Brain pericyte (primary cell): ENCODE results near the gene CRYBG3.
"Not testable (repeated sequence)": the region's sequence is repeated elsewhere in the genome, so short reads cannot be mapped to it uniquely, and the experiment has no call there.

Experiments
- DNase-seq: peaks from one replicate; pipeline ENCODE4 v3.0.0-alpha.2; 2012; ENCODE audit warnings: low read depth, low spot score

CRYBG3 gene

GRCh38 chr3:97896547-97896946 is 74.7 kb downstream of the CRYBG3 start:
- DNase-seq, result no peak

GRCh38 chr3:97899331-97899730 is 77.5 kb downstream of the CRYBG3 start:
- DNase-seq, result no peak

- no peak for DNase-seq
Observed at GRCh38 chr3:97901313-97902248, 79.8 kb downstream of the CRYBG3 start.

GRCh38 chr3:97909830-97910229 is 88.0 kb downstream of the CRYBG3 start:
- not testable (repeated sequence) for DNase-seq

GRCh38 chr3:97910236-97910831 is 88.5 kb downstream of the CRYBG3 start:
- DNase-seq, result not testable (repeated sequence)

- DNase-seq, result no peak
Observed at GRCh38 chr3:97910931-97911351, 89.1 kb downstream of the CRYBG3 start.

- no peak for DNase-seq
Observed at GRCh38 chr3:97911459-97911858, 89.6 kb downstream of the CRYBG3 start.

- no peak for DNase-seq
Observed at GRCh38 chr3:97914388-97914787, 92.6 kb downstream of the CRYBG3 start.

- DNase-seq, result no peak
Observed at GRCh38 chr3:97916576-97916975, 94.8 kb downstream of the CRYBG3 start.

GRCh38 chr3:97917813-97918536 is 96.2 kb downstream of the CRYBG3 start:
- DNase-seq, result no peak

GRCh38 chr3:97927704-97928103 is 105.9 kb downstream of the CRYBG3 start:
- DNase-seq, result no peak

- no peak for DNase-seq
Observed at GRCh38 chr3:97928986-97929385, 107.2 kb downstream of the CRYBG3 start.

GRCh38 chr3:97930018-97930417 is 108.2 kb downstream of the CRYBG3 start:
- DNase-seq, result no peak

- no peak for DNase-seq
Observed at GRCh38 chr3:97931218-97931617, 109.4 kb downstream of the CRYBG3 start.

- DNase-seq, result no peak
Observed at GRCh38 chr3:97932387-97932801, 110.6 kb downstream of the CRYBG3 start.

GRCh38 chr3:97934980-97935695 is 113.3 kb downstream of the CRYBG3 start:
- DNase-seq, result no peak

- no peak for DNase-seq
Observed at GRCh38 chr3:97935842-97936241, 114.0 kb downstream of the CRYBG3 start.

GRCh38 chr3:97937205-97937604 is 115.4 kb downstream of the CRYBG3 start:
- DNase-seq, result no peak

GRCh38 chr3:97938444-97938843 is 116.6 kb downstream of the CRYBG3 start:
- no peak for DNase-seq

- no peak for DNase-seq
Observed at GRCh38 chr3:97939401-97939800, 117.6 kb downstream of the CRYBG3 start.

- DNase-seq, result no peak
Observed at GRCh38 chr3:97940034-97940433, 118.2 kb downstream of the CRYBG3 start.
